HG02642 (cell line): ENCODE results near the gene ENSA.
A peak's percentile ranks its signal among the peaks of the same experiment; 100 is the strongest.
"Not testable (repeated sequence)": the region's sequence is repeated elsewhere in the genome, so short reads cannot be mapped to it uniquely, and the experiment has no call there.

Experiments used
- ATAC-seq: cut with Tn5 transposase; IDR thresholded peaks from one replicate; pipeline ENCODE4 v1.9.1; 2021; ENCODE audit warnings: mild to moderate bottlenecking; ENCODE audit not compliant: unreplicated experiment, poor library complexity

ENSA gene, protein sequence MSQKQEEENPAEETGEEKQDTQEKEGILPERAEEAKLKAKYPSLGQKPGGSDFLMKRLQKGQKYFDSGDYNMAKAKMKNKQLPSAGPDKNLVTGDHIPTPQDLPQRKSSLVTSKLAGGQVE

DNA sequence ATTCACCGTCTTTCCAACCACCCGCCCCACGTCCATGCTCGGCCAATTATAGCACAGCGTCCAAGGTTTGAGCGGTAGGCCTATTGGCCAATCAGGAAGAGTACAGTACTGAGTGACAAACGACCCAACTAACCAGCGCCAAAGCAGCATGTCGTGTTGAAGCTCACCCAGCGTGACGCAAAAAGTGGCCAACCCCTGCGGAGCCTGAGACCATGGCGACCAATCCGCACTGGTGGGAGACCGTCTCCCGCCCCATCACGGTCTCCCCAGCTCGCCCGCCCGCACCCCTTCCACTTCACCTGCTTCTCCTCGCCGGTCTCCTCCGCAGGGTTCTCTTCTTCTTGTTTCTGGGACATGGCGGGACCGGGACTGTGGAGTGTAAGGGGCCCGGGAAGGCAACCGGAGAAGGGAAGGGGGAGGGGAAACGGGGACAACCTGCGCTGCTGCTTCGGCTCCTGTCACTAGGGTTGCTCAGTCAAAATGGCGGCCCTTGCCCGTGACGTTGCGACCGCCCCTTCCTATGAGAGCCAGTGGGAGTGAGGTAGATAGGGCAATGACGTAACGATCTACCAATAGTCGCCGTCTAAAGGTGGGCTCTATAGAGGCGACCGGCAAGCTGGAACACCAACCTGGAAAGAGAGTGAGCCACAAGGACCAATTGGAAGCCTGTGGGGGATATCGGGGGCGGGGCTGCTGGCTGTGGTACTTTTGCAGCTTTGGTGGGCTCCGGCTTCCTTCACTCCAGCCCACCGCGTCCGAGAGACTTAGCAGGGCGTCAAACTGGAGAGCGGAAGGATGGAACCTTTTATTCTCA lies at the start of gene ENSA:
Gene ENSA (minus strand): TSS at position 498 of the 814 bp plus-strand sequence. CDS start 142 bp downstream, at position 356.
- ATAC-seq, result peak; percentile 92

DNA sequence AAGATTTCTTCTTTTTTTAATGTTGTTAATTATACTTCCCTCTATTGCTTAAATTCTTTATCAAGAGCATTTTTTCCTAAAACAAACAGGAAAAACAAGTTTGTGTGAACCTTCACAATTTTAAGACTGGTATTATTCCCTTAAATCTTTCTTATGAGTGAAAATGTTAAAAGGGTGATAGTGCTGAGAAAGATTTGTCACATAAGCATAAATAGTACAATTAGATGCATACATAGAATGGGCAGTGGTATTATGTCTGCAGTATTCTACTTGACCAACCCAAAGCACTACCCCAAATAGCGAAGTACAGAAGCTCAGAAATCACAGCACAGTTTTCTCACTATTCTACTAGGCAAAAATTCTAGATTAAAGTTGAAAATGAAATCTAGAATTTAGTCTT lies 49.6 kb upstream of the ENSA start:
- ATAC-seq, result no peak

DNA sequence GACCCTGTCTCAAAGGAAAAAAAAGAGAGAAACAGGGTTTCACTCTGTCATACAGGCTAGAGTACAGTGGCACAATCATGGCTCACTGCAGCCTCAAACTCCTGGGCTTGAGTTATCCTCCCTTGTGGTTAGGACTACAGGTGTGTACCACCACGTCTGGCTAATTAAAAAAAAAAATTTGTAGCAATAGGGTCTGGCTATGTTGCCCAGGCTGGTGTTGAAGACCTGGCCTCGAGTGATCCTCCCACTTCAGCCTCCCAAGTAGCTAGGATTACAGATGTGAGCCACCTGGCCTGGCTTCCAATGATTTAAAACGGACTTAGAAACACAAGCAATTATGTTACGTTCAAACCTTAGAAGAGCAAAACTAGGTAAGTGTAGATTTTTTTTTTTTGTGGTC lies 45.5 kb upstream of the ENSA start:
- no peak for ATAC-seq

DNA sequence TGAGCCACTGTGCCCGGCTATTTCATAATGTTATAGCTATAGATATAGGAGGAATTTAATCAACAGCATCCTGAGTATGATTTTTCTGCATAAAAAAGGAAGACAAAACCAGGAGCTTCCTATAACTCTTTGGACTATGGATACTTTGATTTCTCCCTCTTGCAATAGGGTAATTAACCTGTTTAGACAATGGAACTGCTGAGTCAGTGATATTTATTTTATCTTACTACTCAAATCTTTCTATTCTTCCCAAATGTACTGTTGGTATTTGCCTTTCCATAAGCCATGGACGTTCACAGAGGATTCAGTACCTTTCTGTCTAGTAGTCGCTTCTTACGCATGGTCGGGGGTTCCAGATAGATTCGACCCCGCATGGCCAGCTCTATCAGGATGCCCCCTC lies 33.9 kb upstream of the ENSA start:
- ATAC-seq, result no peak

DNA sequence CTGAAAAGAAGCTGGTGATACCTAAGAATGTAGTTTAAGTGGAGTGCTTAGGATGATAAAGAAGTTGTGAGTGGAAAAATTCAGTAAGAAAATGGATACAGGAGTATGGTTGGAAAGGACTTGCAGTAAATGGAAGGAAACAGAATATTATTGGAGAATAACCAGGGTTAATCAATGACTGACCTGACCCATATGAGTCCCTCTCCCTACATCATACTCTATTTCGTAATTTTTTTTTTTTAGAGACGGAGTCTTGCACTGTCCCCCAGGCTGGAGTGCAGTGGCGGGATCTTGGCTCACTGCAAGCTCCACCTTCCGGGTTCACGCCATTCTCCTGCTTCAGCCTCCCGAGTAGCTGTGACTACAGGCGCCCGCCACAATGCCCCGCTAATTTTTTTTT lies 33.4 kb upstream of the ENSA start:
- ATAC-seq, result no peak

DNA sequence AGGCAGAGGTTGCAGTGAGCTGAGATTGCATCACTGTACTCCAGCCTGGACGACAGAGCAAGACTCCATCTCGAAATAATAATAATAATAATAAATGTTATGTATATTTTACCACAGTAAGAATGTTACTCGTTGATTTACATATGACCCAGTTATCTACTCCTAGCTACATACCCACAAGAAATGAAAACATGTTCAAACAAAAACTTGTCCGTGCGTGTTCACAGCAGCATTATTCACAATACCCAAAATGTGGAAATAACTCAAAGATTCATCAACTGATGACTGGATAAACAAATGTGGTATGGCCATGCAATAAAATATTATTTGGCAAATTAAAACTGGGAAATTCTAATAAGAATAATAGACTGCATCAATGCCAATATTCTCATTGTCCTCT lies 31.7 kb upstream of the ENSA start:
- ATAC-seq, result no peak

DNA sequence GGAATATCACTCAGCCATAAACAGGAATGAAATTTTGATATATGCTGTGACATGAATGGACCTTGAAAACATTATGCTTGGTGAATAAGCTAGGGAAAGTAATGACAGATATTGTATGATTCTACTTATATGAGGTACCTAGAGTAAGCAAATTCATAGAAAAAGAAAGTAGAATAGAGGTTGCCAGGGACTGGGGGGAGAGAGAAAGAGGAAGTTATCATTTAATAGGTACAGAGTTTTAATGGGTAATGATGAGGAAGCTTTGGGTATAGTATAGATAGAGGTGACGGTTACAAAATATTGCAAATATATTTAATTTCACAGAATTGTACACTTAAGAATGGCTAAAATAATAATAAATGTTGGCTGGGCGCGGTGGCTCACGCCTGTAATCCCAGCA lies 31.2 kb upstream of the ENSA start:
- no peak for ATAC-seq

DNA sequence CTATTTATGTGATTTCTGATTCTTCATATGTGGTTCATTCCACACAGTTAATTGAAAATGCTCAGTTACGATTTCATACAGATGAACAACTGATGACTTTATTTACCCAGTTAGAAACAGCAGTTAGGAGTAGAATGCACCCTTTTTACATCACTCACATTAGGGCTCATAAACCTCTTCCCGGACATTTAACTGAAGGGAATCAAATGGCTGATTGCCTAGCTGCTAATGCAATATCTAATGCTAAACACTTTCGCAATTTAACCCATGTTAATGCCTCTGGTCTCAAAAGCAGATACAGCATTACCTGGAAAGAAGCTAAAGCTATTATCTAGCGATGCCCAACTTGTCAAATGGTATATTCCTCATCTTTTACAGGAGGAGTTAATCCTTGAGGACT lies 27.7 kb upstream of the ENSA start:
- not testable (repeated sequence) for ATAC-seq

DNA sequence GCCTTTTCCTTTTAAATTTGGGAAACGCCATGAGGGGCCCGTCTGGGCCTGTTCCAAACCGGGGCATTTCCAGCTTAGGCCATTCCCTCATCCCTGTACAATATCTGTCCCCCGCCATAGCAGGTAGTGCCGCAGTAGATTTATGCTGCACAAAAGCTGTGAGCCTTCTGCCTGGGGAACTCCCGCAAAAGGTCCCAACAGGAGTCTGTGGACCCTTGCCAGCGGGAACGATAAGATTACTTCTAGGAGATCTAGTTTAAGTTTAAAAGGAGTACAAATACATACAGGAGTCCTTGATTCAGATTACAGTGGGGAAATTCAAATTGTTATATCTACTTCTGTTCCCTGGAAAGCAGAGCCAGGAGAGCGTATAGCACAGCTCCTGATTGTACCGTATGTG lies 25.2 kb upstream of the ENSA start:
- ATAC-seq, result not testable (repeated sequence)

DNA sequence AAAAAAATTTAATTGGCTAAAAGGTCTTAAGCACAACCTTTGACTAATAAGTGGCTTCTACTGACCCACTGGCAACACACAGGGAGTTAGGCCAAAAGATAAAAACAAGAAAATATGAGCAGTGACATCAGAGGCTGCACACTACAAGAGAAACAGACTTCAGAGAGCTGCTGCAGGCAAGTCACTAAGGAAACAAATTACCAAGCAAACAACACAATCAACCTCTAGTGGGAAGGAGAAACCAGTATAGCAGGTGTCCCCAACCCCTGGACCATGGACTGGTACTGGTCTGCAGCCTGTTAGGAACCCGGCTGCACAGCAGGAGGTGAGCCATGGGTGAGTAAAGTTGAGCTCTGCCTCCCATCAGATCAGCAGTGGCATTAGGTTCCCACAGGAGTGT lies 20.8 kb upstream of the ENSA start:
- ATAC-seq, result no peak

DNA sequence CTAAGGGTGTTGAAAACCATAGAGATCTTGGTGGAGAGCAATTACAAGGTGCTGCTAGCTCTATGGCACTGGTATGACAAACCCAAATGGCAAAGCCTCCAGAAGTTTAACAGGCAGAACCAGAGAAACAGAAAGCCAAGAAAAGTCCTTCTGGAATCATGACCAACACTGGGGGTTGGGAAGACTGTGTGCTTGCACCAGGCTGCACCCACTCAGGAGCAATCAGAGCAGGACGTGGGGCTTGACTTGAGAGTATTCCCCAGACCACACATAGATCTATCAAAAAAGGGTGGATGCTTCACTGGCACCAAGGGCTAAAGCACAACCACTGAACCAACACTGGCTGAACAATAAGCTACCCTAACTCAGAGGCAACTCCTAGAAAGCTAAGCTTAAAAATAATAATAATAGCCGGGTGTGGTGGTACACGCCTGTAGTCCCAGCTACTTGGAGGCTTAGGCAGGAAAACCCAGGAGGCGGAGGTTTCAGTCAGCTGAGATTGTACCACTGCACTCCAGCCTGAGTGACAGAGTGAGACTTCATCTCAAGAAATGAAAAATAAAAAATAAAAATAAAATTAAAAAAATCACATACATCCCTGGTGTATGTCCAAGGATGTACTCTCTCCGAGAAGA lies 20.1 kb upstream of the ENSA start:
- no peak for ATAC-seq

DNA sequence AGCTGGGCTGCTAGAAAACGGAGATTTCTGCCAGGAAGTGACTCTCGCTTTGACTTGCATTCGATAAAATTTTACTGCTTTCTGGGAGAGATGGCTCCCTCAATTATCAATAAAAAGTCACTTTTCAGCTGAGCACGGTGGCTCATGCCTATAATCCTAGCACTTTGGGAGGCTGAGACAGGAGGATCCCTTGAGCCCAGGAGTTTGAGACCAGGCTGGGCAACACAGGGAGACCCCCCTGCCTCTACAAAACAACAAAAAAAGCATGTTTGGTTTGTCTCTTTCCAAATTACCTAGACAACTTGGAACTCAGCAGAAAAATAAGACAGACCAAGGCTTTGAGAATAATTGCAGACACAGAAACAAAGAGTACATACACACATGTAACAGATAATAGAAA lies 12.9 kb upstream of the ENSA start:
- no peak for ATAC-seq

DNA sequence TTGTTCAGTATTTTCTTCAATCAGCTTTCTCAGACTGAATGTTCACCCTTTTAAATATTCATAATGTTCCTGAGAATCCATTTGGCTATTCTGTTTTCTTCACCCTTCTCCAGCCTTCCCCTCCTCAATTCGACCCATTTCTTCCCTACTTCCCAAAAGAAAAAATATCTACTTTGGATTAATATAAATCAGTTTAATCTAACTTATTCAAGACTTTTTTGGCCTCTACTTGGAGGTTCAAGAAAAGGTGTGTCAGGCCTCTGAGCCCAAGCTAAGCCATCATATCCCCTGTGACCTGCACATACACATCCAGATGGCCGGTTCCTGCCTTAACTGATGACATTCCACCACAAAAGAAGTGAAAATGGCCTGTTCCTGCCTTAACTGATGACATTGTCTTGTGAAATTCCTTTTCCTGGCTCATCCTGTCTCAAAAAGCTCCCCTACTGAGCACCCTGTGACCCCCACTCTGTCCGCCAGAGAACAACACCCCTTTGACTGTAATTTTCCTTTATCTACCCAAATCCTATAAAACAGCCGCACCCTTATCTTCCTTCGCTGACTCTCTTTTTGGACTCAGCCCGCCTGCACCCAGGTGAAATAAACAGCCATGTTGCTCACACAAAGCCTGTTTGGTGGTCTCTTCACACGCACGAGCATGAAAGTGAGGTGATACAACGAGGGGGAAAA lies 11.9 kb upstream of the ENSA start:
- ATAC-seq, result not testable (repeated sequence)

DNA sequence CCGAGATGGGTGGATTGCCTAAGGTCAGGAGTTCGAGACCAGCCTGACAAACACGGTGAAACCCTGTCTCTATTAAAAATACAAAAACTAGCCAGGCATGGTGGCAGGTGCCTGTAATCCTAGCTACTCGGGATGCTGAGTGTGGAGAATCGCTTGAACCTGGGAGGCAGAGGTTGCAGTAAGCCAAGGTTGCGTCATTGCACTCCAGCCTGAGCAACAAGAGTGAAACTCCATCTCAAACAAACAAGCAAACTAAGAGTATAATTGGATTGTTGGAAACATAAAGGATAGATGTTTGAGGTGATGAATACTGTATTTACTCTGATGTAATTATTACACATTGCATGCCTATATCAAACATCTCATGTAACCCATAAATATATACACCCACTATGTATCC lies 9.0 kb upstream of the ENSA start:
- not testable (repeated sequence) for ATAC-seq

DNA sequence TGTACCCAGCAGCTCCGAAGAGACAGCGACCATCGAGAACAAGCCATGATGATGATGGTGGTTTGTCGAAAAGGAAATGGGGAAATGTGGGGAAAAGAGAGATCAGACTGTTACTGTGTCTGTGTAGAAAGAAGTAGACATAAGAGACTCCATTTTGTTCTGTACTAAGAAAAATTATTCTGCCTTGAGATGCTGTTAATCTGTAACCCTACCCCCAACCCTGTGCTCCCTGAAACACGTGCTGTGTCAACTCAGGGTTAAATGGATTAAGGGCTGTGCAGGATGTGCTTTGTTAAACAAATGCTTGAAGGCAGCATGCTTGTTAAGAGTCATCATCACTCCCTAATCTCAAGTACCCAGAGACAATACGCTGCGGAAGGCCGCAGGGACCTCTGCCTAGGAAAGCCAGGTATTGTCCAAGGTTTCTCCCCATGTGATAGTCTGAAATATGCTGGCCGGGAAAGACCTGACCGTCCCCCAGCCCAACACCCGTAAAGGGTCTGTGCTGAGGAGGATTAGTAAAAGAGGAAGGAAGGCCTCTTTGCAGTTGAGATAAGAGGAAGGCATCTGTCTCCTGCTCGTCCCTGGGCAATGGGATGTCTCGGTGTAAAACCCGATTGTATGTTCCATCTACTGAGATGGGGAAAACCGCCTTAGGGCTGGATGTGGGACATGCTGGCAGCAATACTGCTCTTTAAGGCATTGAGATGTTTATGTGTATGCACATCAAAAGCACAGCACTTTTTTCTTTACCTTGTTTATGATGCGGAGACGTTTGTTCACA lies 5.6 kb upstream of the ENSA start:
- not testable (repeated sequence) for ATAC-seq

DNA sequence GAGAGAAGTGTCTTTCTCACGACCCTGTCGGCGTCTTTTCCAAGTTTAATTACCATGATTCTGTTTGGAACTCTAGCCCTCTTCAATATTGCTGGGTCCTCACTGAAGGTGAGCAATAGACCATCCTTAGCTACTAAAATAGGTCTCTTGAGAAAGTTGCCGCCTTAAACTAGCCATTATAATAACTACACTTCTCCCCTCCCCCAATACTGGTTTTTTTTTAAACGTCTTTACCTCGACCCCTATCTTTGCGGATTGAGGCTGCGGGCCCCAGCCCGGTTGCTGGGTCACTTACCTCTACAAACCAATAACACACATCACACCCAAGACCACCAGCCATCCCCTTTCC lies 672 bp downstream of the ENSA start:
- ATAC-seq, result no peak

DNA sequence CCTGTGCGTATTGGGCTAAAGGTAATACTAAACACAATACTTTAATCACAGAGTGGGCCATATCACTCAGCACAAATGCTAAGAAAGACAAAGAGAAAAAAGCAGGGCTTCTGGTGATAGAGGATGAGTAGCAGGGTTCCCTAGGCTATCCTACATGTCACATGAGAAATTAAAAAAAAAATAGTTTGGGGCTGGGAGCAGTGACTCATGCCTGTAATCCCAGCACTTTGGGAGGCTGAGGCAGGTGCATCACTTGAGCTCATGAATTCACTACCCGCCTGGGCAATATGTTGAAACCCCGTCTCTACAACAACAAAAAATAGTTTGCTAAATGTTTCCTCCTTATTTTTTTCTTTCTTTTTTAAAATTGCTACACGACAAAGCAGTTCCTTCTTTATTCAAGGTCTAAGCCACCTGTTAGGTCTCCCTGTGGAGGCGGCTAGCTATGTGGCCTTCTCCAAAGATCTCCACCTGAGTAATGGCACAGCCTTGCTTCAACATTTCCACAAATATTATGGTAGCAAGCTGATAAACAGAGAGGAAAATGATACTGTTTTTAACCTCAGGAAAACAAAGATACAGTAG lies 1.5 kb downstream of the ENSA start:
- no peak for ATAC-seq

DNA sequence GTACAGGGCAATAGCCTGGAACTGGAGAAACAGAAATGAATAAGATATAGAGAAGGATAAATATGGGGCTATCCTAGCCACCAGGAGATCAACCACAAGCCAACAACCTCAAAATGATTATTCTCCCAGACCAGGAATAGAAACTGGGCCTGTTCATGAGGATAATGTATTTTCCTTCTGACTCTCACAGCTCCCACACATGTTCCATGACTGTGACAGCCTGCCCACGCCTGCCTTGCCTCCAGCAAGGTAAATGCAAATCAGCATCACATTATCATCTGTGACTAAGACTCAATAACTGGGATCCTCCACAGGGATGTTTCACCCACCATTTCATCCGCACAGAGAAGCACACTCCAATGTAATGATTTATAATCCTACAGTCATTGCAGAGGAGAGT lies 3.3 kb downstream of the ENSA start:
- no peak for ATAC-seq

DNA sequence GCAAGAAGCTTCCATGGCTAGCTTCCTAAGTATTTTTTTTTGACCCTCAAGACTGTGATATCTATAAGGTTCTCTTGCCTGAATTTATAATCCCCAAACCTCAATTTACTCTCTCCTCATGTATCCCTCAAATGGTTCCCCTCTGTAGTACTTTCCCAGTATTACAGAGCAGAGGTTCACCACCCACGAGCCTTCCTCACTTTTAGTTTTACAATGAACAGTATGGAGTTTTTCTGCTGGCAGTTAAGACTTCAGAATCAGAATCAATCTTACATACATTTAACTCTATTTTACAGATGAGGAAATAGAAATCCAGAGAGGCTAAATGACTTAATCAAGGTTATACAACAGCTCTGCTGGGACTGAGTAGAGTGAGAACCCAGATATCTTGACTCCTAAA lies 4.9 kb downstream of the ENSA start:
- ATAC-seq, result not testable (repeated sequence)

DNA sequence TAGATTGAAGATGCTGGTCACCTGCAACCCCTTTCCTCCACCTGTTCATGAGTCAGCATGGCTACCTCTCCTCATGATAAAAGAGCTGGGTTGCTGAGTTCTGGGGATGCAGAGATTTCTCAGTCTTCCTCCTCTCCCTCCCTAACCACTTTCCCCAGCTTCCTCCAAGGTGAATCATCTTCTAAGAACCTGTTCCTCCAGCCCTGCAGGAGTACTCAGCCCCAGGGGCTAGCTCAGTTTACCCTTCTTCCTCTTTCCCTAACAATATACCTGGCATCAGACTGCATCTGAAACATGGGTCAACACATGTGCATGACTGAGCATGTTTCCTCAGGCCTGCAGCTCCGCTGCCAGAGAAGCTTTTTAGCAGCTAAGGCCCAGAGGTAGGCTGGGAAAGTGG lies 5.3 kb downstream of the ENSA start:
- not testable (repeated sequence) for ATAC-seq
